HG03571 (cell line): ENCODE data around the gene CHD6.
"Not testable (repeated sequence)": the region's sequence is repeated elsewhere in the genome, so short reads cannot be mapped to it uniquely, and the experiment has no call there.

Experiments used
- ATAC-seq: cut with Tn5 transposase; IDR thresholded peaks from one replicate; pipeline ENCODE4 v1.9.1; 2021; ENCODE audit not compliant: unreplicated experiment

CHD6 gene

GRCh38 chr20:41544472-41544871, 73.7 kb downstream of the CHD6 start:
- ATAC-seq, result no peak

- no peak for ATAC-seq
Measured at GRCh38 chr20:41540918-41541317, 77.3 kb downstream of the CHD6 start.

- ATAC-seq, result no peak
Measured at GRCh38 chr20:41540459-41540858, 77.7 kb downstream of the CHD6 start.

GRCh38 chr20:41538810-41539596, 79.2 kb downstream of the CHD6 start:
- ATAC-seq, result no peak

- ATAC-seq, result no peak
Measured at GRCh38 chr20:41537865-41538264, 80.3 kb downstream of the CHD6 start.

GRCh38 chr20:41535551-41535950, 82.6 kb downstream of the CHD6 start:
- not testable (repeated sequence) for ATAC-seq

- no peak for ATAC-seq
Measured at GRCh38 chr20:41534842-41535241, 83.3 kb downstream of the CHD6 start.

GRCh38 chr20:41534170-41534569, 84.0 kb downstream of the CHD6 start:
- ATAC-seq, result no peak

- ATAC-seq, result no peak
Measured at GRCh38 chr20:41533537-41534136, 84.5 kb downstream of the CHD6 start.

- ATAC-seq, result no peak
Measured at GRCh38 chr20:41532935-41533334, 85.2 kb downstream of the CHD6 start.

- no peak for ATAC-seq
Measured at GRCh38 chr20:41531518-41532275, 86.5 kb downstream of the CHD6 start.

- no peak for ATAC-seq
Measured at GRCh38 chr20:41530923-41531322, 87.3 kb downstream of the CHD6 start.

GRCh38 chr20:41526327-41526726, 91.8 kb downstream of the CHD6 start:
- no peak for ATAC-seq

GRCh38 chr20:41524980-41525613, 93.1 kb downstream of the CHD6 start:
- no peak for ATAC-seq

GRCh38 chr20:41523857-41524256, 94.3 kb downstream of the CHD6 start:
- ATAC-seq, result no peak

- no peak for ATAC-seq
Measured at GRCh38 chr20:41513829-41514228, 104.3 kb downstream of the CHD6 start.

- ATAC-seq, result no peak
Measured at GRCh38 chr20:41512624-41513023, 105.6 kb downstream of the CHD6 start.

GRCh38 chr20:41510847-41511450, 107.2 kb downstream of the CHD6 start:
- ATAC-seq, result no peak

GRCh38 chr20:41510224-41510623, 108.0 kb downstream of the CHD6 start:
- no peak for ATAC-seq

- no peak for ATAC-seq
Measured at GRCh38 chr20:41509316-41510200, 108.6 kb downstream of the CHD6 start.
